Measurements from ENCODE around the gene ZDHHC22.

ZDHHC22 gene

DNA sequence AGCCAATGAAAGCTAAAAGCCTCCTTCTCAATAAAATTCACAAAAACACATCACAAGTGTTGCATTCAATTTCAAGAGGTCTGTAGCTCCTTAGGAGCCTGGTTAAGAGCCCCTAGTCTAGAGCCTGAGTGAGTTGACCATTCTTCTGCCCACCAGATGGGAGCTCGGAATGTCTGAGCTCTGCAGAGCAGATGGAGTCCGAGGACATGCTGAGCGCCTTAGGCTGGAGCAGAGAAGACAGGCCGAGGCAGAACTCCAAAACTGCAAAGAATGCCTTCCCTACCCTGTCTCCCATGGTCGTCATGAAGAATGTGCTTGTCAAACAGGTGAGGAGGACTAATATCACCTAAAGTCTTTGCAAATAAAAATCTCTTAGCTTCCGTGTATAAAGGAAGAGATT is 31.9 kb downstream of the ZDHHC22 start:
- H3K4me3 ChIP-seq (ENCODE audit: low read length), result no peak overlapping the region
- no peaks in the 10 kb centered on the region for H3K9me3 ChIP-seq (ENCODE audit: control insufficient read depth, low read depth, low read length)
- H3K27me3 ChIP-seq (ENCODE audit: control insufficient read depth, insufficient read depth, low read length), result no peaks in the 10 kb centered on the region
- no peak overlapping the region for H3K9ac ChIP-seq (ENCODE audit: low read length)
- H3K27ac ChIP-seq (ENCODE audit: low read length), result peak overlapping the region; percentile 85
- peaks cover 50% of the 10 kb centered on the region for H3K4me1 ChIP-seq (ENCODE audit: control insufficient read depth, low read depth, low read length)
- H3K36me3 ChIP-seq (ENCODE audit: control insufficient read depth, low read depth, low read length), result peaks cover 44% of the 10 kb centered on the region

GRCh38 chr14:77108753-77109152 is 32.8 kb downstream of the ZDHHC22 start:
- Histone ChIP-seq H3K27ac (ENCODE audit: low read length) (no peak overlapping the region), H3K36me3 (ENCODE audit: control insufficient read depth, low read depth, low read length) (peaks cover 35% of the 10 kb centered on the region), H3K9ac (ENCODE audit: low read length) (no peak overlapping the region), H3K4me1 (ENCODE audit: control insufficient read depth, low read depth, low read length) (peaks cover 56% of the 10 kb centered on the region), H3K4me3 (ENCODE audit: low read length) (no peak overlapping the region), H3K27me3 (ENCODE audit: control insufficient read depth, insufficient read depth, low read length) (no peaks in the 10 kb centered on the region), H3K9me3 (ENCODE audit: control insufficient read depth, low read depth, low read length) (no peaks in the 10 kb centered on the region)

GRCh38 chr14:77107228-77107627 is 34.4 kb downstream of the ZDHHC22 start:
- H3K9ac ChIP-seq (ENCODE audit: low read length), result no peak overlapping the region
- no peaks in the 10 kb centered on the region for H3K9me3 ChIP-seq (ENCODE audit: control insufficient read depth, low read depth, low read length)
- H3K27me3 ChIP-seq (ENCODE audit: control insufficient read depth, insufficient read depth, low read length), result no peaks in the 10 kb centered on the region
- no peak overlapping the region for H3K4me3 ChIP-seq (ENCODE audit: low read length)
- peaks cover 27% of the 10 kb centered on the region for H3K36me3 ChIP-seq (ENCODE audit: control insufficient read depth, low read depth, low read length)
- H3K27ac ChIP-seq (ENCODE audit: low read length), result no peak overlapping the region
- H3K4me1 ChIP-seq (ENCODE audit: control insufficient read depth, low read depth, low read length), result peaks cover 53% of the 10 kb centered on the region

DNA sequence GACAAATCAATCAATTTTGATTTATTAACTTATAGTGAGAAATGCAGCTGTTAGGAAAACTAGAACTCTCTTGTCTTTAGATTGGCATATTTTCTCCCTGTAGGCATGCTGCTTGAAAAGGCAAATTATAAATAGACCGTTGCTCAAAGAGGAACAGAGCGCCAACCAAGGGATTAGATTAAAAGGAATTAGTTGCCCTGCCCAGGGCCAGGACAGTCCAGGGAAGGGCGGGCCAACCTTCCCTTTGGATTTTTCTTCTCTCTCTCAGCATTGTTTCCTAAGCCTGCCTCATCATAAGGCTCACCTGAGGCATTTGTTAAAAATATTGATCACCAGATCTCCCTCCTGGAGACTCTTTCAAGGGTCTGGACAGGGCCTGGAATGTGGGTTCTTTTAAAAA is 34.9 kb downstream of the ZDHHC22 start:
- Histone ChIP-seq H3K27me3 (ENCODE audit: control insufficient read depth, insufficient read depth, low read length) (no peaks in the 10 kb centered on the region), H3K4me3 (ENCODE audit: low read length) (no peak overlapping the region), H3K9me3 (ENCODE audit: control insufficient read depth, low read depth, low read length) (no peaks in the 10 kb centered on the region), H3K36me3 (ENCODE audit: control insufficient read depth, low read depth, low read length) (peaks cover 24% of the 10 kb centered on the region), H3K9ac (ENCODE audit: low read length) (no peak overlapping the region), H3K27ac (ENCODE audit: low read length) (no peak overlapping the region), H3K4me1 (ENCODE audit: control insufficient read depth, low read depth, low read length) (peaks cover 48% of the 10 kb centered on the region)

DNA sequence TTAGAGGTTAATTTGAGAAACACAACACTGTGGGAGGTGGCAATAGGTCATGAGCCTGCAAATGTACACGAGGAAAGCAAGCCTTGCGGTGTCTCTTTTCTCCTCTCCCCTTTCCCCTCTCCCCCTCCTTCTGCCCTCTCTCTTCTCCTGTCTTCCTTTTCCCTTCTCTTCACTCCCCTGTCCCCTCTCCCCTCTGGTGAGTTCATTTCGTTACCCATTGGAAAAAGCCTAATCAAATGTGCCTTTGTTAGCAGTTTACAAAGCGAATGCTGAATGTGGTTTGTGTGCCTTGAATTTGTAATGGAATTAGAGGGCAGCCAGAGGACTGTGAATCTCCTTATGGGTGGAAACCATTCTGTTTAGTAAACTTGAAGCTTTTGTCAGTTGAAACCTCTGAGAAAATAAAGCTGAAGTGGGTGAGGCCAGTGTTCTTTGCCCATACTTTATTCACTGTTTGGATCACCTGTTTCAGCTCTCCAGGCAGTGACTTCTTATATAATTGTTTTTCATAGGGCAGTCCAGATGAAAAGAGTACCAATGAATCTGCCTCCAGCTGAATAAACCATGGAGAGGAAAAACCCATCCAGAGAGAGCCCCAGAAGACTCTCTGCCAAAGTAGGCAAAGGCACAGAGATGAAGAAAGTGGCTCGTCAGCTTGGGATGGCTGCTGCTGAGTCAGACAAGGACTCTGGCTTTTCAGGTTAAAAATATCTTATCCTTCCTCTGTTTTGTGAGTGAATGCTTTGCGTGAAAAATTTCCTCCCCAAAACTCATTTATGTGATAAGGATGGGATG is 36.2 kb downstream of the ZDHHC22 start:
- H3K4me3 ChIP-seq (ENCODE audit: low read length), result peak overlapping the region; percentile 29
- H3K27me3 ChIP-seq (ENCODE audit: control insufficient read depth, insufficient read depth, low read length), result no peaks in the 10 kb centered on the region
- no peaks in the 10 kb centered on the region for H3K9me3 ChIP-seq (ENCODE audit: control insufficient read depth, low read depth, low read length)
- H3K4me1 ChIP-seq (ENCODE audit: control insufficient read depth, low read depth, low read length), result peaks cover 35% of the 10 kb centered on the region
- no peak overlapping the region for H3K27ac ChIP-seq (ENCODE audit: low read length)
- H3K9ac ChIP-seq (ENCODE audit: low read length), result no peak overlapping the region
- H3K36me3 ChIP-seq (ENCODE audit: control insufficient read depth, low read depth, low read length), result peaks cover 23% of the 10 kb centered on the region

DNA sequence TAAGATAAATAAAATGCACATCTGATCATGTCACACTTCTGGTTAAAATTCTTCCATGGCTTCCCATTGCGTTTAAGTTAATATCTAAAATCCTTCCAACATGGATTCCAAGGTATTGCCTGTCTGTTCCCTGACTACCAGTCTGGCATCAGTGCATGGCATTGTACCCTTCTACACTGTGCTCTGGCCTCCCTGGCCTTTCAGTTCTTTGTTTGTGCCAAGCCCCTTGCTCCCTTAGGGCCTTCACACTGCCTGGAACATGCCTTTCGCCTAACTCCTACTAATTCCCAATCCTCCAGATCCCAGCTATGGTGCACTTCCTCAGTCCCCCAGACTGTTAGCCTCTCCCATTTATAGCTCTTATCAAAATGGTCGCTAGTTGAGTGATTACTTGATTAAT is 37.2 kb downstream of the ZDHHC22 start:
- H3K9ac ChIP-seq (ENCODE audit: low read length), result no peak overlapping the region
- H3K4me3 ChIP-seq (ENCODE audit: low read length), result no peak overlapping the region
- H3K9me3 ChIP-seq (ENCODE audit: control insufficient read depth, low read depth, low read length), result no peaks in the 10 kb centered on the region
- no peaks in the 10 kb centered on the region for H3K27me3 ChIP-seq (ENCODE audit: control insufficient read depth, insufficient read depth, low read length)
- H3K4me1 ChIP-seq (ENCODE audit: control insufficient read depth, low read depth, low read length), result peaks cover 30% of the 10 kb centered on the region
- H3K36me3 ChIP-seq (ENCODE audit: control insufficient read depth, low read depth, low read length), result peaks cover 20% of the 10 kb centered on the region
- no peak overlapping the region for H3K27ac ChIP-seq (ENCODE audit: low read length)

- Histone ChIP-seq H3K36me3 (ENCODE audit: control insufficient read depth, low read depth, low read length) (peaks cover 19% of the 10 kb centered on the region), H3K27ac (ENCODE audit: low read length) (no peak overlapping the region), H3K9ac (ENCODE audit: low read length) (no peak overlapping the region), H3K27me3 (ENCODE audit: control insufficient read depth, insufficient read depth, low read length) (no peaks in the 10 kb centered on the region), H3K4me3 (ENCODE audit: low read length) (no peak overlapping the region), H3K4me1 (ENCODE audit: control insufficient read depth, low read depth, low read length) (peaks cover 32% of the 10 kb centered on the region), H3K9me3 (ENCODE audit: control insufficient read depth, low read depth, low read length) (no peaks in the 10 kb centered on the region)
These were observed 37.6 kb downstream of the ZDHHC22 start for GRCh38 chr14:77103951-77104350.

DNA sequence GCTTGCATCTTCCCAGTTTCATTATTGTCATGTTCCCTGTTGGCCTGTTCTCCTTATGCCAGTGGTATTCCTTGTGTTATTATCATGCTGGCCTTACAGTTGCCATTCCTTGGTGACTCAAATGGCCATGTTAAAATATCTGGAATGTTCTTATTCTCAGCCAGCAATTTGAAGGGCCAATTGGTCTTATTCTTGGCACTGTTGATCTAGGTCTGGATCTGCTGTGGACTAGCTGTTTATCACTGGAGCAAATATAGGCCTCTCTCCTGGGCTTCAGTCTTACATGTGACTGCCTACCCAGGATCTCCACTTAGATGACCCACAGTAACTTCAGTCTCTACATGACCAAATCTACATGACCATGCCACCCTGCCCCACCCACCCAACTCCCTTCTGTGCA is 38.1 kb downstream of the ZDHHC22 start:
- Histone ChIP-seq H3K27me3 (ENCODE audit: control insufficient read depth, insufficient read depth, low read length) (no peaks in the 10 kb centered on the region), H3K9ac (ENCODE audit: low read length) (no peak overlapping the region), H3K9me3 (ENCODE audit: control insufficient read depth, low read depth, low read length) (no peaks in the 10 kb centered on the region), H3K4me1 (ENCODE audit: control insufficient read depth, low read depth, low read length) (peaks cover 33% of the 10 kb centered on the region), H3K36me3 (ENCODE audit: control insufficient read depth, low read depth, low read length) (peaks cover 16% of the 10 kb centered on the region), H3K4me3 (ENCODE audit: low read length) (no peak overlapping the region), H3K27ac (ENCODE audit: low read length) (no peak overlapping the region)

GRCh38 chr14:77102154-77102553 is 39.4 kb downstream of the ZDHHC22 start:
- H3K27me3 ChIP-seq (ENCODE audit: control insufficient read depth, insufficient read depth, low read length), result no peaks in the 10 kb centered on the region
- H3K4me3 ChIP-seq (ENCODE audit: low read length), result no peak overlapping the region

DNA sequence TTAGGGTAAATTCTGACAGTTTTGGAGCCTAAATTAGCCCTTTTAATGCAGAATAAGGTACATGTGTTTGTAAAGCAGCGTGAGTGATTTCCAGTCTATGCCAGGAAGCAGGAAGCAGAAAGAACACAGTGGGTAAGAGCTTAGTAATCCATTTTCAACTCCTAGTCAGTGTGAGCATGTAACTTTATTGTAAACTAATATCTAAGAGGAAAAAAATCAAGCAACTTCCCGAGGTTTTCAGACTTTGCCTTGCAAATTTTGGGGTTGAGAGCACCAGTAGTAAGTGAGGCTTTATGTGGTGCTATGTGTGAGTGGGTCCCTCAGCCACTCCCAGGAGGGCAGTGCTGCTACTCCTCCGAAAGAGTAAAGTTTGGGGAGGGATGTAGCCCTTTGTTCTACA is 40.6 kb downstream of the ZDHHC22 start:
- no peak overlapping the region for H3K4me3 ChIP-seq (ENCODE audit: low read length)
- no peak overlapping the region for H3K9ac ChIP-seq (ENCODE audit: low read length)
- no peaks in the 10 kb centered on the region for H3K27me3 ChIP-seq (ENCODE audit: control insufficient read depth, insufficient read depth, low read length)

More at GRCh38 chr14:77102154-77102553, 39.4 kb downstream of the ZDHHC22 start:
- H3K9me3 ChIP-seq (ENCODE audit: control insufficient read depth, low read depth, low read length), result no peaks in the 10 kb centered on the region
- H3K27ac ChIP-seq (ENCODE audit: low read length), result no peak overlapping the region
- H3K4me1 ChIP-seq (ENCODE audit: control insufficient read depth, low read depth, low read length), result peaks cover 35% of the 10 kb centered on the region
- H3K9ac ChIP-seq (ENCODE audit: low read length), result no peak overlapping the region
- peaks cover 7% of the 10 kb centered on the region for H3K36me3 ChIP-seq (ENCODE audit: control insufficient read depth, low read depth, low read length)

DNA sequence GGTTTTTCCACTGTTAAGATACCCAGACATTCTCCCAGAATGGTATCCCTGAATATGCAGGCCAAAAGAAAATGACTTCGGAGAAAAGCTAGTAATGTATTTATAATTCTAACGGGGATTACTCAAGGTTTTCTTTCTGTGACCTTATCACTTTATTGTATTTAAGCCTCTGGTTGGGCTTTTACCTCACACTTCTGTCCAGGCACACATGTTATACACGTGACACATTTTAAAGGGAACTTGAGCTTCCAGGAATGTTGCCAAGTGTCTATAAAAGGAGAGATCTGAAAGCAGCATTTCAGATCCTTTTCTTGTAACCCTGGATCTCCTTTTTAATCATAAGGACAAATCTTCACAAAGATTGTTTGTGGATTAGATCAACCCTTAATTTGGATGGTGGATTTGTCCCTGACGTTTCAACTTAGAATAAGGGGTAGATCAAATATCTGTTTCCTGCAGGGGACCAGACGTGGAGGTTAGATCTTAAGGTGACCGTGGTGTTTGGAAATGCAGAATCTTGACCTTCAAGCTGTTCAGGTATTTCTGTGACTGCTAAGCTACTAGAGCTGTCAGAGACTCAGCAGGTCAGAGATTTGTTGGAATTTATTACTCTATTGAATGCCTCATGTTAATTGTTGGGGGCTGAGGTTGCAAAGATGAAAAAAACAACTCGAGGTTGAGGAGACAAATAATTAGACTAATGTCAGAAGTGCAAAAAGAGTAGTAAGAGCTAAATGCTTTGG is 42.0 kb downstream of the ZDHHC22 start:
- peaks cover 24% of the 10 kb centered on the region for H3K4me1 ChIP-seq (ENCODE audit: control insufficient read depth, low read depth, low read length)
- H3K36me3 ChIP-seq (ENCODE audit: control insufficient read depth, low read depth, low read length), result no peaks in the 10 kb centered on the region
- H3K27me3 ChIP-seq (ENCODE audit: control insufficient read depth, insufficient read depth, low read length), result no peaks in the 10 kb centered on the region
- H3K4me3 ChIP-seq (ENCODE audit: low read length), result peak overlapping the region; percentile 92
- no peak overlapping the region for H3K27ac ChIP-seq (ENCODE audit: low read length)
- no peak overlapping the region for H3K9ac ChIP-seq (ENCODE audit: low read length)
- no peaks in the 10 kb centered on the region for H3K9me3 ChIP-seq (ENCODE audit: control insufficient read depth, low read depth, low read length)

More for the DNA sequence above, 40.6 kb downstream of the ZDHHC22 start:
- peaks cover 37% of the 10 kb centered on the region for H3K4me1 ChIP-seq (ENCODE audit: control insufficient read depth, low read depth, low read length)
- no peaks in the 10 kb centered on the region for H3K9me3 ChIP-seq (ENCODE audit: control insufficient read depth, low read depth, low read length)
- no peaks in the 10 kb centered on the region for H3K36me3 ChIP-seq (ENCODE audit: control insufficient read depth, low read depth, low read length)
- no peak overlapping the region for H3K27ac ChIP-seq (ENCODE audit: low read length)
